Inflammatory macrophage treated with lipopolysaccharide for 1 hour (primary cell): ENCODE data around the gene DHODH.
"Not testable (repeated sequence)": the region's sequence is repeated elsewhere in the genome, so short reads cannot be mapped to it uniquely, and the experiment has no call there.

ENCODE experiments used
- DNase-seq, 2 donors: peaks; one replicate each; pipeline ENCODE4 v3.0.0-alpha.2; 2020 to 2022

Gene DHODH

DNA sequence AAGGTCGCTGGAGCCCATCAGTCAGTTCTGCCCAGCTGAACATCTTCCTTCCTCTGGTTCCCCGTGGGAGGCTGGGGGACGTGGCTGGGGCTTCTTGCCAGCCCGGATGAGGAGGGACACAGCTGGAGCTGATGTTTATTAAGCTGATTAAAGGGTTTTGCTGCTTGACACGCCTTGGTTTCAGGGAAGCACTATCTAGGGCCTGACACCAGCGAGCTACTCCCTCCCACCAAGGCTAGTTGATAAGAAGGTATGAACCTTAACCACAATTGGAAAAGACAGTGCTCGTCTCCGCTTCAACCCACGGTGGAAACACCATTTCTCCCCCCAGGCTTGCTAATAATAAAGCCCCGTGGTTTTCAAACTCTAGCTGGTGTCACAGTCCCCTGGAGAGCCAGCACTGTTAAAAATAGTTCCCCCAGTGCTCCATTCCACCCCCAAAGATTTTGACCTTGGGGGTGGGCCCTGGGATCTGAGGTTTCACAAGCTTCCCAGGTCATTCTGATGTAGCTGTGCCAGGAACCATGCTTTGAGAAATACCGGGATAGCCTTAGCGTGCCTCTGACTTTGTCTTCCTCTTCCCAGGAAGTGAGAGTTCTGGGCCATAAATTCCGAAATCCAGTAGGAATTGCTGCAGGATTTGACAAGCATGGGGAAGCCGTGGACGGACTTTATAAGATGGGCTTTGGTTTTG is 5.5 kb downstream of the DHODH start:
- no peak for DNase-seq

DNA sequence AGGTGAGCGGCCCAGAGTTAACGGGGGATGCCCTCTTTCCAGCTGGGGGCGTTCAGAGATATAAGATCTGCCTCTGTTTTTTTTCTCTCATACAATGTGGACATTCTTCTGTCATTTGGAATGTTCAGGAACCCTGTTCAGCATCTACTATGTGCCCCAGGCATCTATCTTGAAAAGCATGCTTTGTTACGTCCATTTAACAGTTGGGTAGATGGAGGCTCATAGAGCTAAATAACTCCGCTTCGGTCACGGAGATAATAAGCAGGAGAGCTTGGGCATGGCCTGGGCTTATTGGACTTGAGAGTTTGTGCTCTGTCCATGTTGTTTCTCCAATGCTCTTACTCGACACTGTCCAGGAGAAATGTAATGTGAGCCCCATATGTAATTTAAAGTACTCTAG is 6.1 kb downstream of the DHODH start:
- no peak for DNase-seq

- DNase-seq = no peak
These were observed 6.6 kb downstream of the DHODH start for GRCh38 chr16:72015124-72015523.

DNA sequence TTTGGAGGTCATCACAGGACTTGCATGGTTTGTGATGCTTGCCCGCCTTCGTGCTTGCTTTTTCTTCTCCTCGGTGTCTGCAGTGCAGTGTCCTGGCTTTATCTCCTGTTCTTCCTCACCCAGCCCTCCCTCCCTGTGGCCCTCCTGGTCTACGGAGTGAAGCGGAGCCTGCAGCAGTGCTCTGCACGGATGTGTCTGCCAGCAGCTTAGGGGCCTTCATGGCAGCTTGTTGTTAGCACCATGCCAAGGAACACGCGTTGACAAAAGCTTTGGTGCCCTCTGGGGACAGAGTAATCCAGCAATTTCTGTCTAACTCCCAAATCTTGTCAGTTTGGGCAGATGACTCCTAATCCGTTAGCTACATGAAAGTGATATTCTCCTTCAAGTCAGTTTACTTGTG is 9.9 kb downstream of the DHODH start:
- no peak for DNase-seq

DNA sequence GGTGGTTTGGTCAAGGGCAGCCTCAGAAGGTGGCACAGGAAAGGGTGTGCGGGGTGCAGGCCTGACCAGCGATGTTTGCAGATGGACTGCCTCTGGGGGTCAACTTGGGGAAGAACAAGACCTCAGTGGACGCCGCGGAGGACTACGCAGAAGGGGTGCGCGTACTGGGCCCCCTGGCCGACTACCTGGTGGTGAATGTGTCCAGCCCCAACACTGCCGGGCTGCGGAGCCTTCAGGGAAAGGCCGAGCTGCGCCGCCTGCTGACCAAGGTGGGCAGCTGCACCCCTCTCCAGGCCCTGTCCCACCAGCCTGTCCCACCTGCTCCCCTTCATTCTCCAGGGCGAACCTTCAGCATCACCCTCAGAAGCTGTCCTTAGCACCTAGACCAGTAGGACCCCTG is 12.5 kb downstream of the DHODH start:
- no peak for DNase-seq

DNA sequence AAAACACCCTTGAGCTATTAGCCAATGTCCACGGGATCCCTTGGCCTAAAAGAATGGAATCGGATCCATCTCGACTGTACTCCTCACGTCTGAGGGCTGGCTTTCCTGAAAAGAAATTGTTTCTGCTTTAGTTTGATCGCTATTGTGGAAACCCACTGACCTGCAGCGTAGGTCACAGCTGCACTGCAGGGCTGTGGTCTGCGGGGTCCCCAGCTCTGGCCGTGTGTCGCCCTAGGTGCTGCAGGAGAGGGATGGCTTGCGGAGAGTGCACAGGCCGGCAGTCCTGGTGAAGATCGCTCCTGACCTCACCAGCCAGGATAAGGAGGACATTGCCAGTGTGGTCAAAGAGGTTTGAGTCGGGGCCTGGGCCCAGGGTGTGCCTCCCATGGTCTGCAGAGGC is 13.6 kb downstream of the DHODH start:
- DNase-seq = no peak

DNA sequence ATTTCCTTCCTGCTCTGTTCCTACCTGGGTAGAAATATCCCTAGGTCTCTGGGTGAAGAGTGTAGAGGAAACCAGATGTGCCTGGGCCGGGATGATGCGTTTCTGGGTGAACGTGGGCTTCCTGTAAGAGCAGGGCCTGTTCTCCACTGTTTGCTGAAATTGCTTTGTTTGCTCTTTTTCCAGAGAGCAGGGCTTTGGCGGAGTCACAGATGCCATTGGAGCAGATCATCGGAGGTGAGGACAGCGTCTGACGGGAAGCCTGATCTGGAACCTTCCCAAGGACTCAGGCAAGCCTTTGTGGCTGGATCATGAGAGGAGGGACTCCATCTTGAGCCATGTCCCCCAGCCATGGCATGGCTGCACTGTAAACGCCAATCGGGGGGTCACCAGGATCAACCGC is 15.4 kb downstream of the DHODH start:
- no peak for DNase-seq

DNA sequence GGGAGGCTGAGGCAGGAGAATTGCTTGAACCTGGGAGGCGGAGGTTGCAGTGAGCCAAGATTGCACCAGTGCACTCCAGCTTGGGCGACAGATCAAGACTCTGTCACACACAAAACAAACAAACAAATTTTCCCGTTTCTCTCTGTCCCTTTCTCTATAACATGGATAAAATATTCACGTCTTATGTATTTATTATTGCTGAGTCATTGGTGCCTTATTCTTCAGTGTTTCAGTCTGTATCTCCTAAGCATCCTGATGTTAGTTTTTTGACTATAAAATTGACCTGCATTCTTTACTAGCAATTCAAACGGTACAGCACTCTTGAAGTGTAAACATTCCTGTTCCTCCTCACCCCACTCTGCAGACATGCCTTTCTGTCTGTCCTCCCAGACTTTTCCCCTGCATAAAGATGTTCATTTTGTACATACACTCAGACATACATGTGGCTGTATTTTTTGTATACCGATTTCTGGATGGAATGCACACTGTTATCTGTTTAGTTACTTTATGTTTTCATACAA is 16.4 kb downstream of the DHODH start:
- DNase-seq = no peak

- no peak for DNase-seq
These were observed 17.0 kb downstream of the DHODH start for GRCh38 chr16:72025404-72026114.

DNA sequence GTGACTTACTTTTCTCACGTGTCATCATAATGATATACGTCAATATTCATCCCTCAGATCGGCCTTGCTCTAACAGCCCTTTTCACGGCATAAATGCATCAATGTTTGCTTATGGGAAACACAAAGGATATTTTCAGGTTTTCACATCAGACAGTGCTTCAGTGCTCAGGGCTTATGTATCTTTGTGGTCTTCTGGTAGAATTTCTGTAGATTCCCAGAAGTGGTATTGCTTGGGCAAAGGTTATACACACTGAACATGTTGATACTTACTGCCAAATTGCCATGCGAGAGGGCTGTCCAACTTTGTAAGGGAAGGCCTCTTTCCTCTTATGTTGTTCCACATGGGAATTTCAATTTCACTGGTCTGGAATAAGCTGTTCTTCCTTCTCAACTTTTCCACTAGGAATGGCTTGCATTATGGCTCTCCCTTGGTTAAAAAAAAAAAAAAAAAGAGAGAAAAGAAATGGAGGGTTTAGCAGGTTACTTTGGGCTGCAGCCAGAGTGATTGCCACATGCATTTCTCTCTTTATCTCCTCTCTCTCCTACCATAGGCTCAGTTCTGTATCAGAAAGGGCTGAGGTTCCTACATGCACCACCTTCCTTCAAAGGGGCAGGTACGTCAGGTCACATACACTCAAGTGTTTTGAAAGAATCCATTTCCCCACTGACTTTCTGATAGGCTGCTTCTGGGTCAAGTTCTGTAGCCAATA is 19.3 kb downstream of the DHODH start:
- DNase-seq = no peak

DNA sequence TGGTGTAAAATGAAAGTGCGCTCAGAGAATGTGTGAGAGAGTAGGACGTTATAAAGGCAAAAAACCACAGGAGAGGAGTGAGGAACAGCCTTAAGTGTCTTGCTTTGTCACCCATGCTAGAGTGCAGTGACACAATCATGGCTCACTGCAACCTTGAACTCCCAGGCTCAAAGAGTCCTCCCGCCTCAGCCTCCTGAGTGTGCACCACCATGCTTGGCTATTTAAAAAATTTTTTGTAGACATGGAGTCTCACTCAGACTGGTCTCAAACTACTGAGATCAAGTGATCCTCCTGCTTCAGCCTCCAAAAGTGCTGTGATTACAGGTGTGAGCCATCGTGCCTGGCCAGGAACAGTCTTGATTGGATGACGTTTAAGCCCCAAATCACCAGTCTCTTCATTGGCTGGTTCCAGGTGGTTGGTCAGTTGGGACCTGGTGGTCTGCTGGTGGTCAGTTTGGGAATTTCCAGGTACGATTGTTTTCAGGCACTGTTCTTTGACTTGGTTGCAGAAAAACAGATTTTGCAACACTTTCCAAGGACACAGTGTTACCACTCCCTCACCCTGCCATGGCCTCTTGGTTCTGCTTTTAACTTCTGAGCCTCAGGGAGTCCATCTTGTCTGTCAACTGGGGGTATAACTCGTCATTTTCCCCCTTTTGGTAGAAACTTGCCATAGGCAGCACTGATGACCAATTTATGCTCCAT is 21.2 kb downstream of the DHODH start:
- DNase-seq = no peak

DNA sequence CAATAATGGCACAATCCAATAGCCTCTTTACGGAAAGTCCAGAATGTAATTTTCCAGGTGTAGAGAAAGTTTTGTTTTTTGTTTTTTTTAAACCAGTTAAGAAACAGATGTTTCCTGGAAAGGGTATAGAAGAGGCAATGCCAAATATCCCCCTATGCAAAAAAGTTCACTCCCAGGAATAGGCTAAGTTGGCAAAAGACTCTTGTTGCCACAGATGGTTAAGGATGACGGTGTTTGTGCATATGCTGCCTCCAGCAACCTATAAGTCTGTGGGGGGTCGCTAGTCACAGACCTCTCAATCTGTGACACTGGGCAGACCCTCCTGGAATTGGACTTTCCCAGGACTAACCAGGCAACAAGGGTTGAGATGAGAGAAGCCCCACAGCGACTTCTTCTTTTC is 24.9 kb downstream of the DHODH start:
- no peak for DNase-seq

DNA sequence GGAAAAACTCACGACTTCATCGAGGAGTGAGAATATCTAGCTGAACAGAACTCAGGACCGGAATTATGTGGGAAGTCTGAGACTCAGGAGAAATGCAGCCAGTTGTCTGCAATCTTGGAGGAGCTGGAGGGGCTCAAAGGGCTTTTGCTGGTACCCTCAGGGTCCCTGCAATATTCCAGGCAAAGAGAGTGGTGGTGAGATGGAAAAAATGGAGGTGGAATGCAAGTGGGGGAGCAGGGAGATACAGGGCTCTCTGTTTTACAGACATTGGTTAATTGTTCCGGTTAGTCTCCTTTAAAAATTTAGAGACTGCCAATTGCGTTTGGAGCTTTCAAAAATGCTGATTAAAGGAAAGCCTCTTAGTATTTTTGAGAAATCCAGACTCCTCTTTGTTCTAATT is 27.6 kb downstream of the DHODH start:
- no peak for DNase-seq

DNA sequence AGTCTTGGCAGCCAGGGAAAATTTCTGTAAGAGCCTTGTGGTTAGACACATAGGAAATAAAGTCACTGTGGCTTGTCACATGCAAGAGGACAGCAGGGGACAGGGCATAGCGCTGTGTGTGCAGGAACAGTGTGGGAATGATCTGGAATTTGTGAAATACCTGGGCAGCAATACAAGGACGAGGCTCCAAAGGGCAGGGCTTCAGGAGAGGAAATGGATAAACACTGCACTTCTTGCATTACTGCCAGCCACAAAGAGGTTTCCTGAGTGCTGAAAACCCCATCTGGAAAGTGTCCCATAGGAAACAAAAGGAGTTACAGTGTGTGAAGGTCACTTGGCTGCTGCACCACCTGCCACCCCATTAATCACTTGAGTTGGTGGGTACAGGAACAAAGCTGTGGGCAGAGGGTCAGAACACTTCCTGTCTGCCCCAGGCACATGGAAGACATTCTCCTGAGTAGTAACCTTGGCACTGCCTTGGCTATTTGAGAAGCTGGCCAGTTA is 33.7 kb downstream of the DHODH start:
- DNase-seq = no peak

- no peak for DNase-seq
These were observed 34.5 kb downstream of the DHODH start for GRCh38 chr16:72043058-72043457.

- no peak for DNase-seq
These were observed 35.0 kb downstream of the DHODH start for GRCh38 chr16:72043539-72043938.

GRCh38 chr16:72044296-72044695 is 35.8 kb downstream of the DHODH start:
- no peak for DNase-seq

DNA sequence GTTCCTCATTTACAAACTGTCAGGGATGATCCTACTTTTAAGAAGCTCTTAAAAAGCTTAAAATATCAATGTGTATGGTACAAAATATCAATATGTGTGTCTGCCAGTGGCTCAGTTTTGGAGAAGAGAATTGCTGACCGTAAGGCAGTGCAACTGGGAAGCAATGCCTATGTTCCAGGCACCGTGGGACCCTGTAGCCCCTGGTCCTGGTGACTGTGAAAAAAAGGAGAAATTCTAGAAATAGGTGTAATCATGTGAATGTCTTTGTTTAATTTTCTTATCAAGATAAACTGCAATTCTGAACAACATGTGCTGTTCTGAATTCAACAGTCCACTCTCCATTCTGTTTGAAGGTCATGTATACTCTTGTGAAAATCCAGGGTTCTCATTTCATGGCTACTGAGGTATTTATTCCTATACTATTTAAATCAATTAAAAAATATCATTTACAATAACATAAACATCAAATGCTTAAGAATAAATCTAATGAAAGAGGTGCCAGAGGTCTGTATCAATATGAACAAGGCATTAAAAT is 36.3 kb downstream of the DHODH start:
- no peak for DNase-seq

- DNase-seq = no peak
These were observed 40.6 kb downstream of the DHODH start for GRCh38 chr16:72049110-72049509.

DNA sequence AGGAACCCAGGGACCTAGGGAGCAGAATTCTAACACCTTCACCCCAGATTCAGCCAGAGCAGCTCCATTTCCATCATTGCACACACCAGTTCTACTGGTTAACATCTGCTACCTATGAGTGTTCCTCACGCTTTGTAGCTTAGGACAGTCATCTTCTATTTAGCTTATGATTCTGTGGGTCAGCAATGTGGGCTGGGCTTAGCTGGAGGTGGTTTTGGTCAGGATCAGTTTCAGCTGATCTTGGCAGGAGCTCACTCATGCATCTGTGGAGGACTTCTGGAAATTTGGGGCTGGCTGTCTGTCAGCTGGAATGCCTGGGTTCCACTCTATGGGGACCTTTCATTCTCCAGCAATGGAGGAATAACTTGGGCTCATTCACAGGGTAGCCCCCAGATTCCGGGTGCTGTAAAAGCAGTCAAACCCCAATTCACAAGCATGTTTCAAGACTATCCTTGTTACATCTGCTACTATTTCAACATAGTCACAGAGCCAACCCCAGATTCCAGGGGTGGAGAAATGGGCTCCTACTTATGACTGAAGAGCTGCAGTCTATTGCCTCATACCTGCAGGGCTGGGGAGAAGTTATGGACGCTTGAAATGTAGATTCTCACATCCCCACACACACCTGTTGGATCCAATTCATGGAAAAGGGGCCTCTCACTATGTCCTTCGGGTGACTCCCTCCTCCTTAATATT is 42.4 kb downstream of the DHODH start:
- DNase-seq = peak; percentile 26 to 33

DNA sequence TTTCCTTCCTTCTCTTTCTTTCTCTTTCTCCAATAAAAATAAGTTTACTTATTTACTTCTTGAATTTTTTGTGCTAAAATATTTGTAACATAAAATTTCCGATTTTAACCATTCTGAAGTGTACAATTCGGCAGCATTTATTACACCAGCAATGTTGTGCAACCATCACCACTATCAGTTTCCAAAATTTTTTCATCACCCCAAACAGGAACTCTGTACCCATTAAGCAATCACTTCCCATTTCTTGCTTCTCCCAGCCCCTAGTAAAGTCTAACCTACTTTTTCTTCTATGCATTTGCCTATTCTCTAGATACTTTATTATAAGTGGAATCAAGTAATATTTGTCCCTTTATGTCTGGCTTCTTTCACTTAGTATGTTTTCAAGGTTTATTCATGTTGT is 43.3 kb downstream of the DHODH start:
- DNase-seq = peak; percentile 79 to 84

DNA sequence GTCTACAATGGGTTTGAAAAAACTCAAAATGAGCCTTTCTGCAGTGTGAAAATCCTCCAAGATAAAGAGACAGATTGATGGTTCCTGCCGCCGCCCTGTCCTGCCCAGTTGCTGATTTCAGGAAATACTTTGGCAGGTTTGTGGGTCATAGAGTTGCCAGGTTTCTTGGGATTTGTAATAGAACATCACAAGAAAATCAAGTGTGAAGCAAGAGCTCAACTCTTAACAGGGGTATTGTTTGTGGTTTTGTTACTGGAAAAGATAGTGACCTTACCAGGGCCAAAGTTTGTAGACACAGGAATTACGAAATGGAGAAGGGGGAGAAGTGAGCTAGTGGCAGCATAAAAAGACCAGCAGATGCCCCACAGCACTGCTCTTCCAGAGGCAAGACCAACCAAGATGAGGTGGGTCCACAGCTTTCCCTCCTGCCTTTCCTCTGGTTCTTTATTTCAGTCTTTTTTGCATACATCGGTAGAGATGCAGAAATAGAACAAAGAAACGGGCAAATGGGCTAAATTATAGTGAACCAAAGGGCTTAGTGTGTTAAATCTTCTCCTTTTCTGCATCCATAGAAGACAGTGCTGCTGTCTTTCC is 45.8 kb downstream of the DHODH start, which contains the start of gene HP:
HP (plus strand) TSS at position 252 of the 594 bp plus-strand sequence; CDS start at position 400, 148 bp downstream.
- not testable (repeated sequence) for DNase-seq
